Motor neuron (in vitro differentiated cells): ENCODE results near the gene NLGN1. TPM values are rescaled to one million over a fixed set of nuclear protein-coding genes. Genes with fewer than 3 reads are reported as not detected.
"Not testable (repeated sequence)": the region's sequence is repeated elsewhere in the genome, so short reads cannot be mapped to it uniquely, and the experiment has no call there.

Source experiments
- ATAC-seq, 8 experiments: fragments of 200-7000 bp; cut with Tn5 transposase; replicated peaks in 6 of 8; 2 replicates each; pipeline ENCODE4 v1.8.0; 2021; ENCODE audit warnings: mild to moderate bottlenecking in 8 of 8, moderate library complexity in 8 of 8
- H3K27ac ChIP-seq, 2 donors: fragments of 250-450 bp; sonication (Bioruptor Pico); 2 replicates each; pipeline ENCODE4 v1.9.0; 2021; ENCODE audit warnings: antibody characterized with exemption in 2 of 2, mild to moderate bottlenecking in 2 of 2, moderate library complexity in 1 of 2
- H3K4me1 ChIP-seq, 2 donors: fragments of 250-450 bp; sonication (Bioruptor Pico); replicated peaks in 1 of 2; 2 replicates each; pipeline ENCODE4 v1.6.1; 2021; ENCODE audit warnings: antibody characterized with exemption in 2 of 2, mild to moderate bottlenecking in 2 of 2, moderate library complexity in 1 of 2
- H3K4me3 ChIP-seq, 5 donors: fragments of 250-450 bp; sonication (Bioruptor Pico); 2 replicates each; pipeline ENCODE4 v1.9.0; 2021; ENCODE audit warnings: antibody characterized with exemption in 5 of 5, mild to moderate bottlenecking in 5 of 5, moderate library complexity in 4 of 5
- WGBS, 10 experiments: fragments of 450-650 bp; shearing (Covaris generic); methylation state at CpG; one replicate each; pipeline ENCODE4 v1.0.0; 2022; 5-methylcytosine and 5-hydroxymethylcytosine counted together
- in situ Hi-C, 9 experiments: fragments of 400-800 bp; cut with MboI; loops; one replicate each; pipeline ENCODE4 v1.15.0; 2021; ENCODE audit warnings: low sequenced_read_pairs in 9 of 9, low pct_unique_long_range_greater_than_20kb in 2 of 9; ENCODE audit not compliant: unreplicated experiment in 9 of 9
- total RNA-seq, 8 experiments: library from RNA; unstranded; fragments of 300-600 nt; gene quantifications; 2 replicates each; pipeline versions ENCODE4 v1.2.3 to v1.2.4, GENCODE V29; 2022

The NLGN1 gene
- total RNA-seq, result 10 to 100 TPM; 16.6 to 63.4 (median 34.8) TPM

GRCh38 chr3:173397161-173398110 lies at the start of gene NLGN1:
NLGN1 (plus strand) TSS chr3:173397744.
- in situ Hi-C loops, result no loop called here
- Histone ChIP-seq H3K4me3 (peak within 1 kb of the TSS; percentile 49 to 68 (median 60)), H3K27ac (peak within 1 kb of the TSS; percentile 81 to 85), H3K4me1 (peaks cover 0 to 10% of the 10 kb centered on the region in 2 donors)
- peak; percentile 64 to 78 (median 68) for ATAC-seq
- WGBS, 10 experiments, result 0 to 7% (median 0%) methylated on average over 1 to 15 of the region's 70 CpGs; no CpG with 5 or more reads in 2 of the 10 experiments

- in situ Hi-C loops, result no loop called here
- Histone ChIP-seq H3K27ac (no peak overlapping the region), H3K4me1 (no peaks in the 10 kb centered on the region), H3K4me3 (no peak overlapping the region)
- no peak for ATAC-seq
Measured at GRCh38 chr3:173351886-173352285, 45.7 kb upstream of the NLGN1 start.

GRCh38 chr3:173353137-173353536 lies 44.4 kb upstream of the NLGN1 start:
- H3K4me3 ChIP-seq, in situ Hi-C loops, ATAC-seq, H3K27ac ChIP-seq, H3K4me1 ChIP-seq: not testable (repeated sequence)
- WGBS, 10 experiments, result 20 to 100% (median 86%) methylated on average over 1 of the region's 2 CpGs; no CpG with 5 or more reads in 5 of the 10 experiments

- H3K4me1 ChIP-seq, result no peaks in the 10 kb centered on the region
- no peak for ATAC-seq
- no peak overlapping the region for H3K4me3 ChIP-seq
- WGBS, 10 experiments, result 37 to 100% (median 90%) methylated on average over 1 to 5 of the region's 5 CpGs
- no peak overlapping the region for H3K27ac ChIP-seq
- in situ Hi-C loops, result no loop called here
Measured at GRCh38 chr3:173354124-173354523, 43.4 kb upstream of the NLGN1 start.

- ATAC-seq, result peak in 4 of 8 experiments; percentile 43 to 69 (median 58)
Measured at GRCh38 chr3:173371848-173372487, 25.6 kb upstream of the NLGN1 start.

GRCh38 chr3:173380681-173381080 lies 16.9 kb upstream of the NLGN1 start:
- ATAC-seq, result no peak
- in situ Hi-C loops, result no loop called here
- Histone ChIP-seq H3K4me3 (no peak overlapping the region), H3K4me1 (no peaks in the 10 kb centered on the region), H3K27ac (no peak overlapping the region)
- WGBS, 10 experiments, result 44 to 94% (median 63%) methylated on average over 1 to 3 of the region's 3 CpGs; no CpG with 5 or more reads in 3 of the 10 experiments

More at GRCh38 chr3:173371848-173372487, 25.6 kb upstream of the NLGN1 start:
- 33 to 50% (median 46%) methylated on average over 2 to 3 of the region's 3 CpGs; no CpG with 5 or more reads in 2 of the 10 experiments for WGBS, 10 experiments
- in situ Hi-C loops, result no loop called here
- H3K4me1 ChIP-seq, result no peaks in the 10 kb centered on the region
- no peak overlapping the region for H3K27ac ChIP-seq
- no peak overlapping the region for H3K4me3 ChIP-seq

GRCh38 chr3:173381936-173382335 lies 15.6 kb upstream of the NLGN1 start:
- H3K27ac ChIP-seq, H3K4me1 ChIP-seq, in situ Hi-C loops, ATAC-seq, H3K4me3 ChIP-seq: not testable (repeated sequence)
- 60 to 100% (median 95%) methylated on average over 1 to 4 of the region's 5 CpGs; no CpG with 5 or more reads in 6 of the 10 experiments for WGBS, 10 experiments

GRCh38 chr3:173395073-173395411 lies 2.5 kb upstream of the NLGN1 start:
- WGBS, 10 experiments, result 0 to 10% (median 0%) methylated on average over 2 to 10 of the region's 10 CpGs; no CpG with 5 or more reads in 1 of the 10 experiments
- in situ Hi-C loops, result no loop called here
- peak; percentile 16 to 51 (median 44) for ATAC-seq
- Histone ChIP-seq H3K4me1 (peaks cover 0 to 5% of the 10 kb centered on the region in 2 donors), H3K4me3 (peak overlapping the region; percentile 49 to 68 (median 60)), H3K27ac (peak overlapping the region; percentile 42 to 77)

- ATAC-seq, result peak; percentile 73 to 87 (median 83)
- Histone ChIP-seq H3K4me3 (peak overlapping the region; percentile 49 to 68 (median 60)), H3K4me1 (peaks cover 0 to 8% of the 10 kb centered on the region in 2 donors), H3K27ac (peak overlapping the region; percentile 48 to 77)
- in situ Hi-C loops, result no loop called here
- WGBS, 10 experiments, result 0% methylated on average over 1 to 5 of the region's 71 CpGs; no CpG with 5 or more reads in 5 of the 10 experiments
Measured at GRCh38 chr3:173395412-173396181, 1.9 kb upstream of the NLGN1 start.

GRCh38 chr3:173396191-173397041 lies 1.1 kb upstream of the NLGN1 start:
- ATAC-seq, result no peak
- Histone ChIP-seq H3K27ac (peak overlapping the region in 1 of 2 donors; percentile 5), H3K4me1 (peaks cover 0 to 8% of the 10 kb centered on the region in 2 donors), H3K4me3 (peak overlapping the region; percentile 49 to 68 (median 60))
- 0 to 2% (median 1%) methylated on average over 7 to 25 of the region's 29 CpGs for WGBS, 10 experiments
- in situ Hi-C loops, result no loop called here

- in situ Hi-C loops, result no loop called here
- H3K27ac ChIP-seq, result peak overlapping the region; percentile 81 to 85
Measured at GRCh38 chr3:173398111-173398479, 551 bp downstream of the NLGN1 start.

GRCh38 chr3:173399044-173399443 lies 1.5 kb downstream of the NLGN1 start:
- 0 to 100% (median 86%) methylated on average over 1 of the region's 1 CpG; no CpG with 5 or more reads in 5 of the 10 experiments for WGBS, 10 experiments
- no peak for ATAC-seq
- H3K4me1 ChIP-seq, result peaks cover 0 to 16% of the 10 kb centered on the region in 2 donors
- peak overlapping the region; percentile 49 to 68 (median 60) for H3K4me3 ChIP-seq
- H3K27ac ChIP-seq, result no peak overlapping the region
- in situ Hi-C loops, result no loop called here

More at GRCh38 chr3:173398111-173398479, 551 bp downstream of the NLGN1 start:
- ATAC-seq, result peak; percentile 1 to 25 (median 4)
- peak overlapping the region; percentile 49 to 68 (median 60) for H3K4me3 ChIP-seq
- H3K4me1 ChIP-seq, result peaks cover 0 to 13% of the 10 kb centered on the region in 2 donors
- 0 to 6% (median 1%) methylated on average over 2 to 11 of the region's 15 CpGs; no CpG with 5 or more reads in 2 of the 10 experiments for WGBS, 10 experiments
